NAMALWA (cell line): Measurements from ENCODE around the gene AP3B1.
"Not testable (repeated sequence)": the region's sequence is repeated elsewhere in the genome, so short reads cannot be mapped to it uniquely, and the experiment has no call there.

Experiments
- DNase-seq: peaks from one replicate; pipeline ENCODE4 v3.0.0-alpha.2; 2015; ENCODE audit warnings: low spot score

The AP3B1 gene

DNA sequence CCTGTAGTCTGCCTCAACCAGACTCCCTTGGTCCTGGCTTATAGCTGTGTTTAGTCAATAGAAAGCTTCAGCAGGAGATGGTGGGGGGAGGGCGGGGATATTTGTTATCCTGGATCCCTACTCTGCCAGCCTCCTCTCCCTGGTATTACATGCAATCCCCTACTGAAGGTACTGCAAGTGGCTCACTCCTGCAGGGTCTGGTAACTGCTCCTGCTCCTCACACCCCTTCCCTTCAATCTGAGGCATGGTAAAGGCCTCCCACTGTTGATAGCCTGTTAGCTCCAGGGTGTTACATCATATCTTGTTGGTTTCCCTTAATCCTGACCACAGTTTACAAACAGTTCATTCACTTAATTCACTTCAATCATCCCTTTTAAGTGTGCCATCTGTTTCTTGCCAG, 137.5 kb downstream of the AP3B1 start:
- DNase-seq: no peak

- DNase-seq: no peak
These were observed 142.8 kb downstream of the AP3B1 start for GRCh38 chr5:78151594-78152271.

DNA sequence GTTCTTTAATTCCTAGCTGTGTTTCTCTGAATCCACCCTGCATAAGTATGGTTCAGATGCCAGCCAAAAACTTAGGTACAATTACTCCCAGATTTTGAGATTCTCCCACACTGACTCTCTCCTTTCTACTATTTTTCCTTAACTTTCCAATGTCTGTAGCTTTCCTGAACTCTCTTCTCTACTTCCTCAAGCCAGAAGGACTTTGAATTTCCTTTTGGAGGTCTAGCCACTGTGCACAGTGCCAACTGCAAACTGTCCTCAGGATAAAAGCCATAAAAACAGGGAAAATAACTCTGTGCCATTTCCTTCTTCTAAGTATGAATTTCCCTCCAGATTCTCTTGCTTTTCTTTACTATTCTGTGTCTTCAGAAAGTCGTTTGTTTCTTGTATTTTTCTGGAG, 157.2 kb downstream of the AP3B1 start:
- no peak for DNase-seq

GRCh38 chr5:78133423-78133822, 161.1 kb downstream of the AP3B1 start:
- DNase-seq: no peak

- no peak for DNase-seq
These were observed 162.0 kb downstream of the AP3B1 start for GRCh38 chr5:78132507-78132906.

DNA sequence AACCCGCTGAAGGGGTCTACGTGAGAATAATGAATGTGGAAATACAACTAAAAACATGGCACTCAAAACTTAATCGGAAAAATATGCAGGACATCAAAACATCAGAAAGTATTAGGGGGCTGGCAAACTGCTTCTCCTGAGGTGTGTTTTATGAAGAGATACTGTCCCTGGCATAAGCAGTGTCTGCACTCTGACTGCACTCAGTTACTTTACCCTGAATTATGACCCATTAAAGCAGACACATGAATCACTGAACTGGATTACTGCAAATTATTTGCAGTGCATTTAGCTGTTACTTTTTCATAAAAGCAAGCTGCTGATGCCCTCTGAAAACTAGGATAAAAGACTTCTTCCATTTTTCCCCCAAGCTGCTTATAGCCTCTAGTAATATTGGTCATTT, 164.9 kb downstream of the AP3B1 start:
- DNase-seq: no peak

DNA sequence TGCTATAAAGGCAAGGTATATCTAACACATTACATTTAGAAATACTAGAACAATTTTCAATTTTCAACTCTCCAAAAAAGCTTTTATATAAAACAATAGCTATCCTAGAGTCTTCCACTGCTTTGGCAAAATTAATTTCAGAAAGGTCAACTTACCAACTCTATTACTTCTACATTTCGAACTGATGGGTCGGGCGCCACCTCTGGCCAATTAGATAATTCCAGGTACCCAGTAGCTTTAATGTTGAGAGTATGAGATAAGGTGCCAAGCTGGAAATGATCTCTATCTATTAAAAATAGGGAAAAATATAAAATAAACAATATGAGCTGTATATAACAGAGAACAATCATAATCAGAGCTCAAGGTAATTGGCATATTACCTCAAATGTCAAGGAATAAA, 166.6 kb downstream of the AP3B1 start:
- peak; percentile 50 for DNase-seq

- DNase-seq: no peak
These were observed 168.0 kb downstream of the AP3B1 start for GRCh38 chr5:78126536-78126935.

- no peak for DNase-seq
These were observed 178.3 kb downstream of the AP3B1 start for GRCh38 chr5:78116167-78116566.

DNA sequence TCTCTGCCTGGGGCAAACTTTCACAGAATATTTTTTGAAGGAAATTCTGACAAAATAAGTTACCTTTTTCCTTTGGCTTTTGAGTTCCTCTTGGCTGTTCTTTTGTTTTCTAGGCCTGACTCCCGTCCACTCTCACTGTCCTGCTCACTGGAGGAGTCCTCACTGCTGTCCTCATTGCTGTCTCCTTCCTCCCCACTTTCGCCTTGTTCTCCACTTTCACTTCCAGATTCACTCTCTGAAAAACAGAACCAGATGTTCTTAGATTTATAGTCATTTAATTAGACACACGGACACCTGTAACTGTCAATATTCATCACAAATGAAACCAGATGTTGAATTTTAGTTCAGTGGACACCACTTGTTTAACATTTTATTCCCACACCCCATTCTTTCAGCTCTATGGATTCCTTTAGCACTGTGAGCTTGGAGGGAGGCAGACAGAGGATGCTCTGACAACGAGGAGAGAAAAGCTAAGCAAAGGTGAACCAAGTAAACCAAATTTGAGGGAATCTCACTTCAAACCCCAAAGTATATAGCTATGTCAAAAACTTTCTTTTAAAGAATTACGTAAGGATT, 180.7 kb downstream of the AP3B1 start:
- DNase-seq: peak; percentile 84

- DNase-seq: peak; percentile 49
These were observed 181.6 kb downstream of the AP3B1 start for GRCh38 chr5:78112931-78113330.

DNA sequence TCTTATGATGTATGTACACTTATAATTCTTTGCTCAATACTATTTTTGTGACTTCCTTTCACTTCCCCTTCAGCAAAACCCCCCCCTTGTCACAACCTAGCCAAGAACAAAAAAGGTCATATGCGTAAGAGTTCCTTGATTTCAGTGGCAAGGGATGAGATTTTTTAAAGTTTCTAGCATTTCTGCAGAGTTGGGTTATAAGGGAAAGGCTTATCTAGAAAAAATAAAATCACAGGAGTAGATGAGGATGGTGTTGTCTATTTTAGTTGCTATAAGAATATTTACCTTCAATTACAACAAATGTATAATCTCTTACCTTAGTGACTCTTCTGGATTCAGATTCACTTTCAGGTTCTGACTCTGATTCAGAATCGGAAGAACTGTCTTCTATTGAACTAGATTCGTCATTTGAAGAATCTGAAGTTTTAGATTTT, 184.6 kb downstream of the AP3B1 start:
- DNase-seq: peak; percentile 77

- peak; percentile 28 for DNase-seq
These were observed 185.9 kb downstream of the AP3B1 start for GRCh38 chr5:78108564-78108963.

DNA sequence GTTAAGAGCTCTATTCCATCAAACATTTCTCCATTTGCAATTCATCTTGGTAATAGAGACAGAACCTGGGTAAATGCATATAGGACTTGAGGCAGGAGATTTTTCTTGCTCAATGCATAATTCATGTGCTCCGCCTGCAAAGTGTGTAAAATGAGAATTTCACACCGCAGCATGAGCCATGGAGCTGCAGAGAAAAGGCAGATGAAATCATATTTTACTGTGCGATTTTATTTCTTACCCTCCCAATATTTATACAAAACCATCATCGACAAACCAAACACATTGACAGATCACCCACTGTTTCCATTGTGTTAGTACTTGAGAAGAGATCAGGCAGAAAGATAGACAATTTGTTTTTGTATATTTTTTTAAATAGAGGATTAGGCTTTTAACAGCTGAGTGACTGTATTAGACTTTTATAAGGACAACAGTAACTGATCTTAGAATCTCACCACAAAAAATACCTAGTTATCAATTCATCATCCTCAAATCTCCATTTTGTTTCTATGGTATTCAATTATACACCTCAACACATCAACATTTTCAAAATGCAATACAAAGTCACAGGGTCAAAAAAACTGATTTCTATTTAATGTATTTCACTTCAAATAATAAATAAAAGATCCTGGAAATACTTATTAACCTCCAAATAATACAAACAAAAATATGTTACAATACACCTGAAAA, 191.1 kb downstream of the AP3B1 start:
- no peak for DNase-seq

GRCh38 chr5:78102500-78102899, 192.0 kb downstream of the AP3B1 start:
- DNase-seq: no peak

- no peak for DNase-seq
These were observed 199.4 kb downstream of the AP3B1 start for GRCh38 chr5:78095125-78095524.

GRCh38 chr5:78090002-78090401, 204.5 kb downstream of the AP3B1 start:
- DNase-seq: no peak

DNA sequence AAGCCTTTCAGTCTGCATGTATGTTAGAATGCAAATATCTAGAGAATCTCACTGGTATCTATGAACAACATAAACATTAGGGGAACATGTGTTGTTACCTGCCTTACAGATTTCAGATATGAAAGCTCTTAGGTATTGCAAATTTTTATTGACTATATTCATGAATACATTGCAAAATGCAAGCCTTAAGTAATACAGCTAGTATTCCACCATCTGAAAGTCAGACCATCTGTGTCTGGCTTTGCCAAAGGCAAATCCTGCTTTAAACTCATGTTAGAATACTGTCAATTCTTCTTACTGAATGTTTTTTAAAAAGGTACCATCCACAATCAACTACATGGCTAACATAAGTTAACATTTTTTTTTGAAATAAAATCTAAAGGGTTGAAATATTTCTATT, 215.6 kb downstream of the AP3B1 start:
- DNase-seq: no peak

- no peak for DNase-seq
These were observed 217.0 kb downstream of the AP3B1 start for GRCh38 chr5:78077369-78078068.

GRCh38 chr5:78076351-78076750, 218.1 kb downstream of the AP3B1 start:
- no peak for DNase-seq

GRCh38 chr5:78075301-78075700, 219.2 kb downstream of the AP3B1 start:
- DNase-seq: no peak

DNA sequence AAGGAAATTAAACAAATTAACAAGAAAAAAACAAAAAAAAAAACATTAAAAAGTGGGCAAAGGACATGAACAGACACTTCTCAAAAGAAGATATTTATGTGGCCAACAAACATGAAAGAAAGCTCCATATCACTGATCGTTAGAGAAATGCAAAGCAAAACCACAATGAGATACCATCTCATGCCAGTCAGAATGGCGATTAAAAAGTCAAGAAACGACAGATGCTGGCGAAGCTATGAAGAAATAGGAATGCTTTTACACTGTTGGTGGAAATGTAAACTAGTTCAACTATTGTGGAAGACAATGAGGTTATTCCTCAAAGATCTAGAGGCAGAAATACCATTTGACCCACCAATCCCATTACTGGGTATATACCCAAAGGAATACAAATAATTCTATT, 223.8 kb downstream of the AP3B1 start:
- DNase-seq: not testable (repeated sequence)

DNA sequence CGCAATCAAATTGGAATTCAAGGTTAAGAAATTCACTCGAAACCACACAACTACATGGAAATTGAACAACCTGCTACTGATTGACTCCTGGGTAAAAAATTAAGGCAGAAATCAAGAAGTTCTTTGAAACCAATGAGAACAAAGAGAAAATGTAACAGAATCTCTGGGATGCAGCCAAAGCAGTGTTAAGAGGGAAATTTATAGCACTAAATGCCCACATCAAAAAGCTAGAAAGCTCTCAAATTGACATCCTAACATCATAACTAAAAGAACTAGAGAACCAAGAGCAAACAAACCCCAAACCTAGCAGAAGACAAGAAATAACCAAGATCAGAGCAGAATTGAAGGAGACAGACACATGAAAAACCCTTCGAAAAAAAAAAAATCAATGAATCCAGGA, 226.9 kb downstream of the AP3B1 start:
- DNase-seq: not testable (repeated sequence)
